PC-9 (cell line): ENCODE measurements around the gene SLC51B. TPM values are rescaled to one million over a fixed set of nuclear protein-coding genes. Genes with fewer than 3 reads are reported as not detected.

ENCODE experiments used
- BruUV-seq: library from RNA; stranded (reverse); fragments of 400-500 nt; replicated peaks from 2 replicates; lab custom pipeline; 2021; lab: Mats Ljungman, UMichigan
- CTCF ChIA-PET: fragments of 300-600 bp; sonication (Branson Sonifier 250); formaldehyde crosslinking; loops from one replicate; lab custom pipeline; 2022; ENCODE audit warnings: antibody characterized with exemption; lab: Charles Lee
- POLR2A ChIA-PET: fragments of 300-600 bp; sonication (Branson Sonifier 250); formaldehyde crosslinking; loops from one replicate; lab custom pipeline; 2022; ENCODE audit warnings: antibody characterized with exemption; ENCODE audit not compliant: unreplicated experiment; lab: Charles Lee
- DNase-seq, 2 experiments: peaks; one replicate each; pipeline versions ENCODE4 v3.0.0 to v3.0.0-alpha.2; 2015 to 2022; ENCODE audit warnings: mixed read lengths in 1 of 2
- H2AFZ ChIP-seq: fragments of 200-600 bp; sonication (generic); 2 replicates; pipeline ENCODE4 v1.8.1; 2017; ENCODE audit warnings: antibody characterized with exemption
- H3F3A ChIP-seq: fragments of 200-600 bp; sonication (generic); 2 replicates; pipeline ENCODE4 v1.8.1; 2017; ENCODE audit warnings: antibody characterized with exemption, mild to moderate bottlenecking, low read depth; ENCODE audit not compliant: insufficient read depth
- H3K27ac ChIP-seq: fragments of 200-600 bp; sonication (generic); 2 replicates; pipeline ENCODE4 v1.6.1; 2016; ENCODE audit warnings: mixed run types
- H3K27me3 ChIP-seq: fragments of 200-600 bp; sonication (generic); 2 replicates; pipeline ENCODE4 v1.6.1; 2016; ENCODE audit warnings: low read depth, mixed run types; ENCODE audit not compliant: insufficient read depth
- H3K36me3 ChIP-seq: fragments of 200-600 bp; sonication (generic); 2 replicates; pipeline ENCODE4 v1.6.1; 2016; ENCODE audit warnings: low read depth, mixed run types
- H3K4me1 ChIP-seq: fragments of 200-600 bp; sonication (generic); replicated peaks from 2 replicates; pipeline ENCODE4 v1.6.1; 2016; ENCODE audit warnings: mixed run types; ENCODE audit not compliant: insufficient read depth
- H3K4me2 ChIP-seq: fragments of 200-600 bp; sonication (generic); 2 replicates; pipeline ENCODE4 v1.6.1; 2017; ENCODE audit warnings: mixed run types
- H3K4me3 ChIP-seq: fragments of 200-600 bp; sonication (generic); 2 replicates; pipeline ENCODE4 v1.6.1; 2016; ENCODE audit warnings: mixed run types
- H3K79me2 ChIP-seq: fragments of 200-600 bp; sonication (generic); 2 replicates; pipeline ENCODE4 v1.6.1; 2017; ENCODE audit warnings: low read depth, mixed run types
- H3K9me2 ChIP-seq: fragments of 200-600 bp; sonication (generic); 2 replicates; pipeline ENCODE4 v1.8.1; 2017; ENCODE audit warnings: mild to moderate bottlenecking; ENCODE audit not compliant: insufficient read depth
- H3K9me3 ChIP-seq: fragments of 200-600 bp; sonication (generic); 2 replicates; pipeline ENCODE4 v1.8.1; 2016; ENCODE audit warnings: low read depth; ENCODE audit not compliant: insufficient read depth
- H4K20me1 ChIP-seq: fragments of 200-600 bp; sonication (generic); 2 replicates; pipeline ENCODE4 v1.8.1; 2017; ENCODE audit not compliant: insufficient read depth
- EZH2 ChIP-seq: fragments of 200-600 bp; sonication (generic); IDR thresholded peaks from 2 replicates; pipeline ENCODE4 v1.8.0; 2017; ENCODE audit warnings: antibody characterized with exemption, low read depth
- intact Hi-C: fragments of 100-400 bp; cut with micrococcal nuclease; formaldehyde crosslinking; loops from one replicate; pipeline ENCODE4 v1.10.0; 2022; ENCODE audit not compliant: unreplicated experiment
- total RNA-seq: library from RNA; stranded (reverse); gene quantifications from 2 replicates; pipeline ENCODE4 v1.2.3, GENCODE V29; 2021
- TF ChIP-seq, protein P1 (sequence below): fragments of 200-600 bp; sonication (generic); conservative IDR thresholded peaks from 2 replicates; pipeline ENCODE4 v1.6.1; 2017; ENCODE audit warnings: mixed run types, antibody characterized with exemption, mild to moderate bottlenecking, moderate library complexity

The SLC51B gene
- total RNA-seq, 1 experiment from 2014 or later = not detected

DNA sequence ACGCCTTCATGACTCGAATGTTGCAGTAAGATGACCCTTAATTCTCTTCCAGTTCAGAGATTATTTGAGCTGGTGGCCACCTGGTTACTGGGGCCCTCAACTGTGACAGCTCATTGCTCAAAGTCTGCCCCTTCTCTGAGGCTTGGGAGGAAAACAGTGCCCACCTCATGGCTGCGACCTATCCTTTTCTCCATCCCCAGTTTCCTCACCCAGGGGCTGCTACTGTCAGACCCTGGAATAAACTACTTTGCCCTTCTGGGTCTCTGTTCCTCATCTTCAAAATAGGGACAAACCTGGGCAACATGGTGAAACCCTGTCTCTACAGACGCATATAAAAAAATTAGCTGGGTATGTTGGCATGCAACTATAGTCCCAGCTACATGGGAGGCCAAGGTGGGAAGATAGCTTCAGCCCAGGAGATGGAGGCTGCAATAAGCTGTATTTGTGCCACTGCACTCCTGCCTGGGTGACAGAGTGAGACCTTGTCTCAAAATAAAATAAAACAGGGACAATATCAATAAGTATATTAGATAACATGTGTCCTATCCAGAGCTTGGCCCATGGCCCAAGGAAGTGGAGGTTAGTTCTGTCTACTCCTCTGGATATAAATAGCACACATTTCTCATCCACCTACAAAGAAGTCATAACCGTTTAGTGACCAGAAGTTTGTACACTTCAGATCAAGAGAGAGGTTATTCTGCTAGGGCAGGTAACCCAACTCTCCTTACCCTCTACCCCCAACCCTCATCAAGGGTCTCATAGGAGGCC lies 24.8 kb downstream of the SLC51B start:
- Histone ChIP-seq H2AFZ (no peak overlapping the region), H3F3A (no peaks in the 10 kb centered on the region), H3K27ac (no peak overlapping the region), H3K9me2 (no peaks in the 10 kb centered on the region), H3K9me3 (no peaks in the 10 kb centered on the region), H3K4me1 (no peaks in the 10 kb centered on the region), H3K27me3 (no peaks in the 10 kb centered on the region; the same call in 1 of the 2 replicates), H3K4me3 (no peak overlapping the region), H3K79me2 (no peaks in the 10 kb centered on the region), H4K20me1 (no peaks in the 10 kb centered on the region), H3K36me3 (no peaks in the 10 kb centered on the region), H3K4me2 (no peak overlapping the region)
- POLR2A ChIA-PET = no interaction called here
- intact Hi-C loops = no loop called here
- no peak for TF ChIP-seq EZH2
- TF ChIP-seq, protein P1, sequence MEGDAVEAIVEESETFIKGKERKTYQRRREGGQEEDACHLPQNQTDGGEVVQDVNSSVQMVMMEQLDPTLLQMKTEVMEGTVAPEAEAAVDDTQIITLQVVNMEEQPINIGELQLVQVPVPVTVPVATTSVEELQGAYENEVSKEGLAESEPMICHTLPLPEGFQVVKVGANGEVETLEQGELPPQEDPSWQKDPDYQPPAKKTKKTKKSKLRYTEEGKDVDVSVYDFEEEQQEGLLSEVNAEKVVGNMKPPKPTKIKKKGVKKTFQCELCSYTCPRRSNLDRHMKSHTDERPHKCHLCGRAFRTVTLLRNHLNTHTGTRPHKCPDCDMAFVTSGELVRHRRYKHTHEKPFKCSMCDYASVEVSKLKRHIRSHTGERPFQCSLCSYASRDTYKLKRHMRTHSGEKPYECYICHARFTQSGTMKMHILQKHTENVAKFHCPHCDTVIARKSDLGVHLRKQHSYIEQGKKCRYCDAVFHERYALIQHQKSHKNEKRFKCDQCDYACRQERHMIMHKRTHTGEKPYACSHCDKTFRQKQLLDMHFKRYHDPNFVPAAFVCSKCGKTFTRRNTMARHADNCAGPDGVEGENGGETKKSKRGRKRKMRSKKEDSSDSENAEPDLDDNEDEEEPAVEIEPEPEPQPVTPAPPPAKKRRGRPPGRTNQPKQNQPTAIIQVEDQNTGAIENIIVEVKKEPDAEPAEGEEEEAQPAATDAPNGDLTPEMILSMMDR = no peak
- no peak for DNase-seq
- BruUV-seq = no TSS peak
- CTCF ChIA-PET = no interaction called here

DNA sequence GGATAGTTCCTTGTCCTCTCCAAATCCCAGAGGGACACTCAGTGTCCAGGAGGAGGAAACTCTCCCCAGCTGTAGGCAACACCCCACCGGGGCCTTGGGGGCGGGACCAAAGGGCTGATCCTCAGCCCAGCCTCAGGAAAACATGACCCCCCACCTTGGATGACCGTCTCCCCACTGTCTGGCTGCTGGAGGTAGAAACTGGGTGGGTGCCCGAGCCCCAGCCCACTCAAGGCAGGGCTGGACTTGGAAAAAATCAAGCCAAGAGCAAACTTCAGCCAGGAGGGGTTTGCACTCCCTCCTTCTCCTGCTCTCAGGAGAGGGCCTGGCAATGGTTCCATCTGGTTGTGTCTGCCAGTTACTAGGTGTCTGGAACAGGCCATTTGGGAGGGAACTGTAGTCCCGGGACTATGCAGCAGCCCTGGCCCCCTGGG lies 26.2 kb downstream of the SLC51B start:
- TF ChIP-seq, protein P1 = no peak
- no peak for TF ChIP-seq EZH2
- Histone ChIP-seq H2AFZ (no peak overlapping the region), H3K79me2 (no peaks in the 10 kb centered on the region), H3K27ac (no peak overlapping the region), H3F3A (no peaks in the 10 kb centered on the region), H3K36me3 (no peaks in the 10 kb centered on the region), H3K9me2 (no peaks in the 10 kb centered on the region), H4K20me1 (no peaks in the 10 kb centered on the region), H3K4me1 (no peaks in the 10 kb centered on the region), H3K27me3 (no peaks in the 10 kb centered on the region), H3K9me3 (no peaks in the 10 kb centered on the region), H3K4me2 (no peak overlapping the region), H3K4me3 (no peak overlapping the region)
- BruUV-seq = no TSS peak
- ChIA-PET CTCF (no interaction called here), POLR2A (no interaction called here)
- no peak for DNase-seq
- intact Hi-C loops = no loop called here

DNA sequence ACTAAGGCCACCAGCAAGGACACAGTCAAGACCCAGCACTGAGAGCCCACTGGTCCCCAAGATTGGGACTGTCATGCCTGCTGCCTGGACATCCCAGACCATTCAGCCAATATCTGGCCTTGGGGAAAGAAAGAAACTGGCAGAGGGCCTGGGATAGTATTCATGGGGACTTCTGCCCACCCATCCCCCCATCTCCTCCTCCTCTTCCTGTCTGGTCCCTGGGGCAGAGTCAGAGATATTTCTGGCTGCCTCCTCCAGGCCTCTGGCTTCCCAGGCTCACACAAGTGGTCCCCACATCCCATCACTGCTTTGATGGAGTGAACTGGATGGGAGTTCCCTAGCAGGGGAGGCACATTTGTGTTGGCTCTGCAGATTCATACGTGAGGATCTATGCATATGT lies 26.8 kb downstream of the SLC51B start:
- POLR2A ChIA-PET = no interaction called here
- CTCF ChIA-PET = no interaction called here
- no peaks in the 10 kb centered on the region for H4K20me1 ChIP-seq
- no peak overlapping the region for H3K27ac ChIP-seq
- no peaks in the 10 kb centered on the region for H3K36me3 ChIP-seq
- H3K4me3 ChIP-seq = no peak overlapping the region
- TF ChIP-seq, protein P1 = no peak
- TF ChIP-seq EZH2 = no peak
- H3K4me1 ChIP-seq = no peaks in the 10 kb centered on the region
- H3K27me3 ChIP-seq = no peaks in the 10 kb centered on the region
- intact Hi-C loops = no loop called here
- H3K4me2 ChIP-seq = no peak overlapping the region
- H2AFZ ChIP-seq = no peak overlapping the region
- DNase-seq = no peak
- BruUV-seq = no TSS peak
- no peaks in the 10 kb centered on the region for H3K9me3 ChIP-seq
- no peaks in the 10 kb centered on the region for H3K9me2 ChIP-seq
- H3F3A ChIP-seq = no peaks in the 10 kb centered on the region
- H3K79me2 ChIP-seq = no peaks in the 10 kb centered on the region
